WTC11 (cell line): ENCODE measurements around the gene DUSP22.

ENCODE experiments used
- CBFB ChIP-seq: sonication (generic); formaldehyde crosslinking; IDR thresholded peaks from 2 replicates; pipeline ENCODE4 v1.8.1; 2022; ENCODE audit warnings: mild to moderate bottlenecking, low read depth, missing genetic modification reagents
- CTCF ChIP-seq: fragments of 200-600 bp; IDR thresholded peaks from 2 replicates; pipeline ENCODE4 v1.8.0; 2022; ENCODE audit warnings: antibody characterized with exemption
- E2F1 ChIP-seq: sonication (generic); formaldehyde crosslinking; IDR thresholded peaks from 2 replicates; pipeline ENCODE4 v1.8.0; 2022; ENCODE audit warnings: mild to moderate bottlenecking, missing genetic modification reagents
- MAX ChIP-seq: sonication (generic); formaldehyde crosslinking; IDR thresholded peaks from 2 replicates; pipeline ENCODE4 v1.8.0; 2022; ENCODE audit warnings: mild to moderate bottlenecking, missing genetic modification reagents
- NFYB ChIP-seq: sonication (generic); formaldehyde crosslinking; conservative IDR thresholded peaks from 2 replicates; pipeline ENCODE4 v1.8.0; 2022; ENCODE audit warnings: low read depth, missing genetic modification reagents
- SMAD3 ChIP-seq: sonication (generic); formaldehyde crosslinking; IDR thresholded peaks from 2 replicates; pipeline ENCODE4 v1.8.0; 2022; ENCODE audit warnings: missing genetic modification reagents, mild to moderate bottlenecking, borderline replicate concordance
- SP1 ChIP-seq: sonication (generic); formaldehyde crosslinking; conservative IDR thresholded peaks from 2 replicates; pipeline ENCODE4 v1.8.1; 2022; ENCODE audit warnings: missing genetic modification reagents

- TF ChIP-seq SP1 (no peak), SMAD3 (CRISPR knock-in tag) (no peak), MAX (CRISPR knock-in tag) (no peak), NFYB (CRISPR knock-in tag) (no peak), CTCF (no peak), CBFB (no peak), E2F1 (CRISPR knock-in tag) (no peak)
Measured at GRCh38 chr6:344816-345340, 52.6 kb downstream of the DUSP22 start.
